ENCODE results near the gene NFKB1.

DNA sequence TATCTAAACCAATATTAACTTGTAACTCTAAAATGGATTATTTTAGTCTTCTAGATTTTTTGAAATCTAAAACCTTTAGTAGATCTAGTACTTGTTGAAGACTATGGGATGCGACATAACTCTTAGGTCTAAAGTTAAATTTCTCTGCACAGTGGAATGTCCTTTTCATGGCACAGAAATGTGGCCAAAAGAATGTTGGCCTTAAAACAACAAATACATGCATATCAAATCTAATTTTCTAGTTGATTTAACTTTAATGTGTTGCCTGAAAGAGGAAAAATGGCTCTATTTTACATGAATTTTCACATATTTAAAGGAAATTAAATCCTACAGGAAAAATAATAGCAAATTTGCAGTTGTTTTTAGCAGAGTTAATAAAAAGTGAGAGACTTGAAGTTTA, 30.3 kb downstream of the NFKB1 start:
- TF ChIP-seq, protein P1, sequence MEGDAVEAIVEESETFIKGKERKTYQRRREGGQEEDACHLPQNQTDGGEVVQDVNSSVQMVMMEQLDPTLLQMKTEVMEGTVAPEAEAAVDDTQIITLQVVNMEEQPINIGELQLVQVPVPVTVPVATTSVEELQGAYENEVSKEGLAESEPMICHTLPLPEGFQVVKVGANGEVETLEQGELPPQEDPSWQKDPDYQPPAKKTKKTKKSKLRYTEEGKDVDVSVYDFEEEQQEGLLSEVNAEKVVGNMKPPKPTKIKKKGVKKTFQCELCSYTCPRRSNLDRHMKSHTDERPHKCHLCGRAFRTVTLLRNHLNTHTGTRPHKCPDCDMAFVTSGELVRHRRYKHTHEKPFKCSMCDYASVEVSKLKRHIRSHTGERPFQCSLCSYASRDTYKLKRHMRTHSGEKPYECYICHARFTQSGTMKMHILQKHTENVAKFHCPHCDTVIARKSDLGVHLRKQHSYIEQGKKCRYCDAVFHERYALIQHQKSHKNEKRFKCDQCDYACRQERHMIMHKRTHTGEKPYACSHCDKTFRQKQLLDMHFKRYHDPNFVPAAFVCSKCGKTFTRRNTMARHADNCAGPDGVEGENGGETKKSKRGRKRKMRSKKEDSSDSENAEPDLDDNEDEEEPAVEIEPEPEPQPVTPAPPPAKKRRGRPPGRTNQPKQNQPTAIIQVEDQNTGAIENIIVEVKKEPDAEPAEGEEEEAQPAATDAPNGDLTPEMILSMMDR (IDR thresholded peaks at IDR 0.05; ENCODE audit: poor library complexity, severe bottlenecking), result no peak
- no peak for TF ChIP-seq POLR2AphosphoS5 (IDR thresholded peaks at IDR 0.05)
